ENCODE measurements around the gene RPTOR.

The RPTOR gene

GRCh38 chr17:80593181-80593580 is 48.5 kb downstream of the RPTOR start:
- no peak for DNase-seq

GRCh38 chr17:80594431-80595269 is 50.0 kb downstream of the RPTOR start:
- no peak for DNase-seq

- no peak for DNase-seq
Observed at GRCh38 chr17:80596760-80597608, 52.3 kb downstream of the RPTOR start.

DNA sequence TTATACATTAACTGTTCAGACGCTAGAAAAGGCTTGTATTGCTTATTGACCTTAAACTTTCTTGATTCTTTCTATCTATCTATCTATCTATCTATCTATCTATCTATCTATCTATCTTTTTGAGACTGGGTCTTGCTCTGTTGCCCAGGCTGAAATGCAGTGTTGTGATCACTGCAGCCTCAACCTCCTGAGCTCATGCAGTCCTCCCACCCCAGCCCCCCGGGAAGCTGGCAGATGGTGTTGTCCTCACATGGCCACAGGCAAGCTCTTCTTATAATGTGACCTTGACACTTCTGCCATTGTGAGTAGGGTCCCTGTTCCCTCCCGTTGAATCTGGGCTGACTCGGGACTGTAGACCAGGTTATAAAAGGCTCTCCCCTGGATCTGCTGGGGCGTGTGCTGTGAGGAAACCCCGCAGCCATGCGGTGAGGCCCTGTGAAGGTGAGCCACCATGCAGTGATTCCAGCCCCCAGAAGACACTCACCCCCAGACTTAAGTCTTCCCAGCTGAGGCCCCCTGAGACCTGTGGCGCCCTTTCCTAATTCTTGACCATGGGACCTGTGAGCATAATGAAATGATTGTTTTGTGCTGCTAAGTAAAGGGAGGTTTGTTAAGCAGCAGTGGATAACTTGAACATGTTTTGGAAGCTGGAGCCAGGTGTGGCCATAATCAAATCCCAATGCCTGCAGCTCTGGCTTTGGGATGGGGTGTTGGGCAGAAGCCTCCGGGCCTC is 54.3 kb downstream of the RPTOR start:
- DNase-seq = no peak

- DNase-seq = no peak
Observed at GRCh38 chr17:80599546-80600305, 55.1 kb downstream of the RPTOR start.

DNA sequence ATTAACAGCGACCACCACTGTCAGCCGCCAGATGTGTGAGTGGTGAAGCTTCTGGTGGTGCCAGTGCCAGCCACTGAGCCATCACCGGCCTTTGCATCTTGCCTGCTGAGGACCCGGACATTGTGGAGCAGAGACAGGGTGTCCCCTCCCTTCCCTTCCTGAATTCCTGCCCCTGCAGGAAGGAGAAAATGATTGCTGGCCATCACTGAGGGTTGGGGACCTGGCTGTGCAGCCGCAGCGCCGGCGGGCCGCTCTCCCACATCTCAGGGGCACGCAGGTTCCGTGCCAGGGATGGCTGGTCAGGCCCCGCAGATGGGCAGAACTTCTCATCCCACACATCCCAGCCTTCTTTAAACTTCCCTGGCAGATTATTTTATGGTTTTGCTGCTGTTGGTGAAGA is 56.5 kb downstream of the RPTOR start:
- no peak for DNase-seq

DNA sequence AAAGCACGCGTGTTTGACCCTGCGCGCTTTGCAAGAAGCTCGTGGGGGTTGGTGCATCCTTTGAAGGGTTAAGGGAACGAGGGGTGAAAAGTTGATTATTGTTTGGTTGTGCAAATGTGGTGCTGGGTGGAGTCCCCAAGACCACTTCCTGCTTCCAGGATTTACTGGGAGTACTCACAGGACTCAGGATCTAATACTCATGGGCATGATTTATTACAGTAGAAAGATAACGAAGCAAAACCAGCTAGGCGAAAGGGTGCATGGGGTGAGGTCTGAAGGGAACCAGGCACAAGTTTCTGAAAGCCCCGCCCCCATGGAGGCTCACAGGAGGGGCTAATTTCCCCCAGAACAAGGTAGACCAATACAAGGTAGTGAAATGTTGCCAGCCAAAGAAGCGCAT is 58.8 kb downstream of the RPTOR start:
- DNase-seq = no peak

GRCh38 chr17:80604009-80604669 is 59.5 kb downstream of the RPTOR start:
- no peak for DNase-seq

DNA sequence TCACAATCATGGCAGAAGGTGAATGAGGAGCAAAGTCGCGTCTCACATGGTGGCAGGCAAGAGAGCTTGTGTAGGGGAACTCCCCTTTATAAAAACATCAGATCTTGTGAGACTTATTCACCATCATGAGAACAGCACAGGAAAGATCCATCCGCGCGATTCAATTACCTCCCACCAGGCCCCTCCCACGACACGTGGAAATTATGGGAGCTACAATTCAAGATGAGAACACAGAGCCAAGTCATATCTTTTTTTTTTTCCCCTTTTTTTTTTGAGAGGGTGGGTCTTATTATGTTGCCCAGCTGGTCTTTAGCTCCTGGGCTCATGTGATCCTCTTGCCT is 60.0 kb downstream of the RPTOR start:
- no peak for DNase-seq

DNA sequence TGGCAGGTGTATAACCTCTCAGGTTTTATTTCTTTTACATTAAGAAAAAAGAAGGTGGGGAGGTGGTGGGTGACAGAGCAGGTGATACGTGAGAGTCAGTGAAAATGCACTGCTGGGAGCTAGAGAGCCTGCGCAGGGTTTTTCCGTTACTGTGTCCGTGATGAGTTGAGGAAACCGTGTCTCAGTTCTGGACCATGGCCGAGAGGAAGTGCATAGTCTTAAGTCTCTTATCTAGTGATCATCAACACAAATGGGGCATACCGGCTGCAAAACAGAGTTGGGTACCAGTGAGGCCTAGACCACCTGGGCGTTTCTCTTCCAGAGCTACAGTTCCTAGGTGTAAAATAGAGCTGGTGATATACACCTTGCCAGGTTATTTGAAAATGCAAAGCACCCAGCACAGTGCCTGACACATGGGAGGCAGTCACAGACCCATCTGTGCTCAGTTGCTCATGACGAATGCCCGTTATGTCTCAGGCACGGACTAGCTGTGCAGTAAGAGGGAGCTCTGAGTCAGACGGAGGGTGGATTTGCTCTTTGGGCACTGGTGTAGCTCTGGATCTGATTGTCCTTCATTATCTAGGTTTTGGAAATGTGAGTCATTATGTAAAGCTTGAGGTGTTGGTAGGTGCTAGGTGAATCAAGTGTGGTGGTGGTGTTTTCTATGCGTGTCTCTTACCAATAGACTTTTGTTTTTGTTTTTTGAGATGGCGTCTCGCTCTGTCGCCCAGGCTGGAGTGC is 60.9 kb downstream of the RPTOR start:
- no peak for DNase-seq

GRCh38 chr17:80608326-80608725 is 63.7 kb downstream of the RPTOR start:
- no peak for DNase-seq

GRCh38 chr17:80609757-80610156 is 65.1 kb downstream of the RPTOR start:
- no peak for DNase-seq

- no peak for DNase-seq
Observed at GRCh38 chr17:80611816-80612215, 67.2 kb downstream of the RPTOR start.

- DNase-seq = no peak
Observed at GRCh38 chr17:80612997-80613731, 68.5 kb downstream of the RPTOR start.

DNA sequence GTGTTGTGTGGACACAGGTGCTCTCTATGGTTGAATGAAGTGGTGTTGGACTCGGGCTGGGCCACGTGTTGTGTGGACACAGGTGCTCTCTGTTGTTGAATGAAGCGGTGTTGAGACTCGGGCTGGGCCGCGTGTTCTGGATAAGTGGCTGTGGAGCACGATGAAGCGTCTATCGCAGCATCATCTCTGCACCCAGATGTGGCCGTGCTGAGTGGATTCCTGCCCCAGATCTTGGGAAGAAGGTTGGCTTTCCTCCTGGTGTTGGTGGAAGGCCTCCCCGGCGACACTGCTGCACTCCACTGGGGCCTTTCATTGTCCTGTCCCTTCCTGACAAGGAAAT is 69.1 kb downstream of the RPTOR start:
- no peak for DNase-seq

GRCh38 chr17:80614332-80615047 is 69.9 kb downstream of the RPTOR start:
- DNase-seq = no peak

DNA sequence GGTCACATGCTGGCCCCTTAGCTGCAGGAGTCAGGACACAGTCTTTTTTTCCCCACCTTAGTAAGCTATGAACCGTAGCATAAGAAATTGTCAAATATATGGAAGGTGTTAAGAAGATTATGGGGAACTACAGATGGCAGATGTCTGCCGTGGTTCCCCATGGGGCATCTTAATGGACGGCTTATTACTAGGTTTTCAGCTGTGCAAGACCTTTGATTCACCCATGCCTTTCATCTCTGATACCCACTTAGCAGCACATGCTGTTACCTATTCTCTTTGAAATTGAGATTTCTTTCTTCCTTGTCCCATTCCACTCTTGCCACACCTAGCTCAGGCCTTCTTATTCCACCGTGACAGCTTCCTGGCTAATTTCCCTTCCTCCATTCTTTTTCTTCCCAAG is 70.7 kb downstream of the RPTOR start:
- DNase-seq = no peak

- no peak for DNase-seq
Observed at GRCh38 chr17:80616705-80617104, 72.1 kb downstream of the RPTOR start.

DNA sequence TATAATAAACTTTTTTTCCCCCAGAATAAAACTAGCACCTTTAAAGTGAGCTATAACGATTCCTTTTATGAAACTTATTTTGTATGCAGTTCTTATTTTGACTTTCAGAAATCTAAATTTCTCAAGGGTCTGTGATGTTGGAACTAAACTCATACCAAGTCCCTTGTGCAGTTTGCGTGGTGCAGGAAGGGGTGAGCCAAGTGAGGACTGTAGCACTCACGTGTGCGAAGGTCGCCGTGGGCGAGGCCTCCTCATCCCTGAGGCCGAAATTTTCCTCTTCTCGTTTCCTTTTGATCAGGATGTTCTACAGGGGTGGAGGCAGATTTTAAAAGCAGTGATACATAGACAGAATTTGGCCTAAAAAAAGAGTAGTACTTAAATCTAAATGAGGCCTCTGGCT is 73.7 kb downstream of the RPTOR start:
- no peak for DNase-seq

- no peak for DNase-seq
Observed at GRCh38 chr17:80619535-80620235, 75.0 kb downstream of the RPTOR start.

Data from NCI-H2107 (cell line).